Activated CD8-positive, alpha-beta memory T cell treated with anti-CD3 and anti-CD28 coated beads, Interleukin-2, amount 50 U/mL, for 24 hours (primary cell): ENCODE results near the gene ERVH48-1.
"Not testable (repeated sequence)": the region's sequence is repeated elsewhere in the genome, so short reads cannot be mapped to it uniquely, and the experiment has no call there.

Experiments used
- DNase-seq: peaks from one replicate; pipeline ENCODE4 v3.0.0-alpha.2; 2020; ENCODE audit errors: extremely low read depth

Gene ERVH48-1

DNA sequence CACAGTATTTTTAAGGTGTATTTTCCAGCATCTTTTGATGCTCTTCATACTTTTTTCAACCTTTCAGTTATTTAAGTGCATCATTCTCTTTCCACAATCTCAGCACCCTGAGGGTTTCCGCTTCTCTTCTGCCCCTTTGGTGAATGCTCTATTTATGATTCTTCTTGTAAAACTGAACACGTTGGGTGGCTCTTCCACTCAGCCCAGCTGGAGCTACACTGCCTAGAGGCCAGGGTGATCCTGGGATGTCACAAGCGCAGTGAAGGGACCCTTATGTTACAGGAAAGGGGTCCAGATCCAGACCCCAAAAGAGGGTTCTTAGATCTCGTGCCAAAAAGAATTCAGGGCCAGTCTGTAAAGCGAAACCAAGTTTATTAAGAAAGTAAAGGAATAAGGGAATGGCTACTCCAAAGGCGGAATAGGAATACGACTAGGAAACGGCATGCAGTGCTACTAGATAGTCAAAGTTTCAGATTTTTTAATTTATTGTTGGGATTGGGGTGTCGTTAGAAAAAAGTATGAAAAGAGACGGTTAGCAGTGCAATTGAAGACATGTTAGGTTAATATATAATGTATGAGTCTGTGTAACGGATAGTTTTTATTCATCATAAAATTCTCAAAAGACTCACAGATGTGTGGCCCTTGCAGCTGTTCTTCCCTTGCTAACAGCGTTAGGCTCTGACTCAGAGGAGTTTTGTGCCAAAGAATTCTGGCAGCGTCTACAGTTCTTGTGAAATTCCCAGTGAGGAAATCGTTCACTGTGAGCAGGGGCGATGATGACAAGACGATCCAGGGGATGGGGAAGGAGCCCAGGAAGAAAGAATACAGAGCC is 14.4 kb upstream of the ERVH48-1 start:
- no peak for DNase-seq

DNA sequence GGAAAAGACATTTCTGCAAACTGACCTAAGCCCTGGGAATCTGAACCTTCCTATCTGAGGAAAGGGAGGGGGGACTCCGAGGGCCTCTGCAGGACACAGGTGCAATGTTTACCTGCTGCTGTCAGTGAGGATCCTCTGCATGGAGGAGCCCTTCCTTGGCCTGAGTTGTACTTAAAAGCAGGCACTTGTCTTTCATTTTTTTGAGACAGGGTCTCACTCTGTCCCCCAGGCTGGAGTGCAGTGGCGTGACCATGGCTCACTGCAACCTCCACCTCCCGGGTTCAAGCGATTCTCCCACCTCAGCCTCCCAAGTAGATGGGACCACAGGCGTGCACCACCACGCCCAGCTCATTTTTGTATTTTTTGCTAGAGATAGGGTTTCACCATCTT is 13.2 kb upstream of the ERVH48-1 start:
- DNase-seq: not testable (repeated sequence)

DNA sequence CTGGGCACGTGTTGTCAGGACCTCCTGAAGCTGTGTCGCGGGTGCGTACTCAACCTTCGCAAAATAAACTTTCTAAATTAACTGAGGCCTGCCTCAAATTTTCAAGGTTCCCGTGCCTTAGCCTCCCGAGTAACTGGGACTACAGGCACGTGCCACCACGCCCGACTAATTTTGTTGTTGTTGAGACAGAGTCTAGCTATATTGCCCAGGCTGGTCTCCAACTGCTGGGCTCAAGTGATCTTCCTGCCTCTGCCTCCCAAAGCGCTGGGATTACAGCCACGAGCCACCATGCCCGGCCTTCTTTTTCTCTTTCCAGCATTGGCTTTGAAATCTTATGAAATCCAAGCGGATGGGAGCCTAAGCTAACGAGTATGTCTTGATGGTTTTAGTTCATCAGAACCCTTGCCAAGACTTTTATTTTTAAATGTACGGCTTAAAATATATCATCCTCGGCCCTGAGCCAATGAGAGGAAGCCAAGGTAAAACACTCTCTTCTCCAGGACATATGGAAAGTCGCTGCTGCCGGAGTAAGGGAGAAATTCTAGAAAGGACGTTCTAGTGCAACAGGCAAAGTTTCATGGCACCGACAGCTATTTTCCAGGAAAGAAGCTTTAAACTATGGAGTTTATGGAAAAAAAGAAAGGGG is 12.7 kb upstream of the ERVH48-1 start:
- no peak for DNase-seq

DNA sequence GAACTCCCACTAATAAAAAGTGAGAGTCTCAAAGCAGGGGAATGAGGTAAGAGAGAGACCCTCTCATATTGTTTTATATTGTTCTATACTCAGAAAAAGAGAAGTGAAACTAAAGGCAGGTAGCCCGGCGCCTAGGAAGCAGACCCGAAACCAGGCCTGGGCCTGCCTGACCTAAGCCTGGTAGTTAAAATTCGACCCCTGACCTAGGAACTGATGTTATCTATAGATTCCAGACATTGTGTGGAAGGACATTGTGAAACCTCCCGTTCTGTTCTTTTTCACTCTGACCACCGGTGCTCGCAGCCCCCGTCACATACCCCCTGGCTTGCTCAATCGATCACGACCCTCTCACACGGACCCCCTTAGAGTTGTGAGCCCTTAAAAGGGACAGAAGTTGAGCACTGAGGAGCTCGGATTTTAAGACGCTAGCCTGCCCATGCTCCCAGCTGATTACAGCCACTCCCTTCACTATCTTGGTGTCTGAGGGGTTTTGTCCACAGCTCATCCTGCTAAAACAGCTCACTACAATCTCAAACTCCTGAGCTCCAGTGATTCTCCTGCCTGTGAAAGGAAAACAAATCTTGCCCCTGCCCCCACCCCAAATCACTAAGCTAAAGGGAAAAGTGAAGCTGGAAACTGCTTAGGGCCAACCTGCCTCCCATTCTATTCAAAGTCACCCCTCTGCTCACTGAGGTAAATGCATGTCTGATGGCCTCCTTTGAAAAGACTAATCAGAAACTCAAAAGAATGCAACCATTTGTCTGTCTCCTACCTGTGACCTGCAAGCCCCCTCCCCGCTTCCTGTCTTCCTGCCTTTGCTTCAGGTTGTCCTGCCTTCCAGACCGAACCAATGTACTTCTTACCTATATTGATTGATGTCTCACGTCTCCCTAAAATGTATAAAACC is 11.9 kb upstream of the ERVH48-1 start:
- not testable (repeated sequence) for DNase-seq

DNA sequence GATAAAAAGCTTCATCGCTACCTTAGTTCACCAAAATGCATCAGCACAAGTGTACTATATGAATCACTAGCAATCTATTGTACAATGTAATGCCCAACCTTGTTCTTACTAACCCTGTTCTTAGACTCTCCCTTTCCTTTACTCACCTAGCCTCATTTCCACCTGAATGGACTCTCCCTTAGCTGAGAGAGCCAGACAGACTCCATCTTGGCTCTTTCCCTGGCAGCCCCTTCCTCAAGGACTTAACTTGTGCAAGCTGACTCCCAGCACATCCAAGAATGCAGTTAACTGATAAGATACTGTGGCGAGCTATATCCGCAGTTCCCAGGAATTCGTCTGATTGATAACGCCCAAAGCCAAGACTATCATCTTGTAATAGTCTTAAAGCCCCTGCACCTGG is 10.9 kb upstream of the ERVH48-1 start:
- DNase-seq: not testable (repeated sequence)

DNA sequence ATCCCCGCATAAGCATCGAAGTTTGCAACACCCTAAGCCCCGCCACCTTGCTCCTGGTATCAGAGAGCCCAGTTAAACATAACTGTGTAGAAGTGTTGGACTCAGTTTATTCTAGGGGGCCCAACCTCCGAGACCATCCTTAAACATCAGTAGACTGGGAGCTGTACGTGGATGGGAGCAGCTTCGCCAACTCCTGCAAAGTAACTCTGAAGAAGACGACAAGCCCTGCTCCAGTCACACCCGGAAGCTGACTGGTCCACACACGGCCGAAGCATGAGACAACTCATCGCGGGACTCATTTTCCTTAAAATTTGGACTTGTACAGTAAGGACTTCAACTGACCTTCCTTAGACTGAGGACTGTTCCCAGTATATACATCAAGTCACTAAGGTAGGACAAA is 8.5 kb upstream of the ERVH48-1 start:
- DNase-seq: not testable (repeated sequence)

DNA sequence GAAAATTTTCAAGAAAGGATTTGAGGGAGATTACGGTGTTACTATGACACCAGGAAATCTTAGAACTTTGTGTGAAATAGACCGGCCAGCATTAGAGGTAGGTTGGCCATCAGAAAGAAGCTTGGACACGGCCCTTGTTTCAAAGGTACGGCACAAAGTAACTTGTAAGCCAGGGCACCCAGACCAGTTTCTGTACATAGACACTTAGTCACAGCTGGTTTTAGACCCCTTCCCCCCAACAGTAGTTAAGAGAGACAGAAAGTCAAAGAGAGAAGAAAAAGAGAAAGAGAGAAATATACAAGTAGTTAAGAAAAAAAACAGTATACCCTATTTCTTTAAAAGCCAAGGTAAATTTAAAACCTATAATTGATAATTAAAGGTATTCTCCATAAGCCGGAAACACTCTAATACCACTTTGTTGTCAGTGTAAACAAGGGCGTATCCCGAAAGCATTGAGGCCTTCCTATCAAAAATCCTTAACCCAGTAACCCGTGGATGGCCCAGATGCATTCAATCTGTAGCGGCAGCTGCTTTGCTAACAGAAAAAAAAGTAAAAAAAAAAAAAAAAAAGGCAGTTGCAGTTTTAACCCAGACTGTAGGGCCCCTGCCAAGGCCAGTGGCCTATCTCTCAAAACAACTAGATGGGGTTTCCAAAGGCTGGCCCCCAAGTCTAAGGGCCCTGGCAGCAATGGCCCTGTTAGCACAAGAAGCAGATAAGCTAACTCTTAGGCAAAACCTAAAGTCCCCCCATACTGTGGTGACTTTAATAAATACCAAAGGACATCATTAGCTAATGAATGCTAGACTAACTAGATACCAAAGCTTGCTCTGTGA is 7.9 kb upstream of the ERVH48-1 start:
- DNase-seq: not testable (repeated sequence)

DNA sequence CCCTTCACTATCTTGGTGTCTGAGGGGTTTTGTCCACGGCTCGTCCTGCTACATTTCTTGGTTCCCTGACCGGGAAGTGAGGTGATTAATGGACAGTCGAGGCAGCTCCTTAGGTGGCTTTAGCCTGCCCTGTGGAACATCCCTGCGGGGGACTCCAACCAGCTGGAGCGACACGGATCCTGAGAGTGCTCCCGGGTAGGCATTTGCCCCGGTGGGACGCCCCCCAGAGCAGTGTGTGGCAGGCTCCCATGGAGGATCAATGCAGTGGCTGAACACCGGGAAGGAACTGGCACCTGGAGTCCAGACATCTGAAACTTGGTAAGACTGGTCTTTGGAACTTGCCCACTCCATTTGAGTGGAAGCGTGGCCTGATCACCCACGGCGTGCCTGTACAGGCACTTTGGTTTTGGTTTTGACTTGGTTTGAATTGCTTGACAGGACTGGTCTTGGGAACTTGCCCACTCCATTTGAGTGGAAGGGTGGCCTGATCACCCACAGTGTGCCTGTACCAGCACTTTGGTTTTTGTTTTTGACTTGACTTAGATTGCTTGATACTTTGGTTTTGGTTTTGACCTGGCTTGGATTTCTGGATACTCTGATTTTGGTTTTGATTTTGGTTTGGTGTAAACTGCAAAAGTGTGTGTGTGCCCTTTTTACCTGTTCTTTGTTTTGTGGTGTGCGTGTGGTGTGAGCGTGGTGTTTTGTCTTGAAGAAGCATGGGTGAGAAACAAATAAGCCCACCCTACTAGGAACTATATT is 7.1 kb upstream of the ERVH48-1 start:
- DNase-seq: not testable (repeated sequence)

DNA sequence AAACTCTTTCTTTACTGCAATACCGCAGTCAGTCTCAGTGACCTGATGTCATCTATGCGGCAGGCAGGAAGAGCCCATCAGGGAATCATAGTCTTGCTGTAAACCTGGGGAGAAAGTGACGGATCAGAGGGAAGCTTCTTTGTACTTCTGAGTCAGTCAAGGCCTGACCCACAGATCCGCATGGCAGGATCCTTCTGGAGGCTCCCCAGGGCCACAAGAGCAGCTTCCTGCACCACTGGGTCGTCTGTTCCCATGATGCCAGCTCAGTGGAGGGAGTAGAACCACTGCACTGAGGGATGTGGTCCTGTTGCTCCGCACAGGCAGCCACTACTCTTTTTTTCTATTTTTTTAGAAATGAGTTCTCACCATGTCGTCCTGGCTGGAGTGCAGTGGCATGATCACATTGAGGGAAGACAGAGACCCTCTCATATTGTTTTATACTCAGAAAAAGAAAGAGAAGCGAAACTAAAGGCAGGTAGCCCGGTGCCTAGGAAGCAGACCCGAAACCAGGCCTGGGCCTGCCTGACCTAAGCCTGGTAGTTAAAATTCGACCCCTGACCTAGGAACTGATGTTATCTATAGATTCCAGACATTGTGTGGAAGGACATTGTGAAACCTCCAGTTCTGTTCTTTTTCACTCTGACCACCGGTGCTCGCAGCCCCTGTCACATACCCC is 6.3 kb upstream of the ERVH48-1 start:
- no peak for DNase-seq

DNA sequence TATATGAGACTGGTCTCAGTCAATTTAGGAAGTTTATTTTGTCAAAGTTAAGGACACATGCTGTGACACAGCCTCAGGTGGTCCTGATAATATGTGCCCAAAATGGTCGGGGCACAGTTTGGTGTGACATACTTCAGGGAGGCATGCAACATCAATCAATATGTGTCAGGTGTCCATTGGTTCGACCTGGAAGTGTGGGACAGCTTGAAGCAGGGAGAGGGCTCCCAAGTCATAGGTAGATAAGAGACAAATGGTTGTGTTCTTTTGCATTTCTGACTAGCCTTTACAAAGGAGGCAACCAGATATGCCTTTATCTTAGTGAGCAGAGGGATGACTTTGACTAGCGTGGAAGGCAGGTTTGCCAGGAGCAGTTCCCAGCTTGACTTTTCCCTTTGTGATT is 4.5 kb upstream of the ERVH48-1 start:
- DNase-seq: no peak

DNA sequence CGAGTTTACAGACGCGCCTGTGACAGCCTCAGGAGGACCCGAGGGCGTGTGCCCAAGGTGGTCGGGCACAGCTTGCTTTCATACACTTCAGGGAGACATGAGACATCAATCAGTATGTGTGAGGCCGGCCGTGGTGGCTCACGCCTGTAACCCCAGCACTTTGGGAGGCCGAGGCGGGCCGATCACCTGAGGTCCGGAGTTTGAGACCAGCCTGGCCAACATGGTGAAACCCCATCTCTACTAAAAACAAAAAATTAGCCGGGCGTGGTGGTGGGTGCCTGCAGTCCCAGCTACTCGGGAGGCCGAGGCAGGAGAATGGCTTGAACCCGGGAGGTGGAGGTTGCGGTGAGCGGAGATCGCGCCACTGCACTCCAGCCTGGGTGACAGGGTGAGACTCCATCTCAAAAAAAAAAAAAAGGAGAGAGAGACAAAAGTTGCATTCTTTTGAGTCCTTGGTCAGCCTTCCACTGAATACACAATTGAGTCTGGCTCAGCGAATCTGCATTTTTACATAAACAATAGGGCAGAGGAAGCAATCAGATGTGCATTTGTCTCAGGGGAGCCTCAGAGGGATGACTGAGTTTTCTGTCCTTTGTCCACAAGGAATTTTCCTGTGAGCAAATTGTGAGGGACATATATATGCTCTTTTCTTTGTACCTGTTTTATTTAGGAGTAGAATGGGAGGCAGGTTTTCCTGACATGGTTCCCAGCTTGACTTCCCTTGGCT is 2.2 kb upstream of the ERVH48-1 start:
- not testable (repeated sequence) for DNase-seq

DNA sequence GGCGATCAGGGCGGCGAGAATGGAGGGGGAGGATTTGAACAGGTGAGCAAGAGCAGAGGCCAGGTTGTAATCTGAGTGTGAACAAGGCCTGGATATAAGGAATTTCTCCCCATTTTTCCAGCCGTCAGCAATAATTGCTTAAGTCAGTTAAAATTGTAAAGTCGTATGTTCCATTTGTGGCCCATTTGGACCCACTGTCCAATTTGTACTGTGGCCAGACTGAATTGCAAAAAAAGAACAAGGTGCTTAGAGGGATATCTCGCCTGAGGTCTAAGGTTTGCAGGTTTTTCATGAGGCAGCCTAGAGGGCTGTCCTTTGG is 1.0 kb downstream of the ERVH48-1 start:
- no peak for DNase-seq

DNA sequence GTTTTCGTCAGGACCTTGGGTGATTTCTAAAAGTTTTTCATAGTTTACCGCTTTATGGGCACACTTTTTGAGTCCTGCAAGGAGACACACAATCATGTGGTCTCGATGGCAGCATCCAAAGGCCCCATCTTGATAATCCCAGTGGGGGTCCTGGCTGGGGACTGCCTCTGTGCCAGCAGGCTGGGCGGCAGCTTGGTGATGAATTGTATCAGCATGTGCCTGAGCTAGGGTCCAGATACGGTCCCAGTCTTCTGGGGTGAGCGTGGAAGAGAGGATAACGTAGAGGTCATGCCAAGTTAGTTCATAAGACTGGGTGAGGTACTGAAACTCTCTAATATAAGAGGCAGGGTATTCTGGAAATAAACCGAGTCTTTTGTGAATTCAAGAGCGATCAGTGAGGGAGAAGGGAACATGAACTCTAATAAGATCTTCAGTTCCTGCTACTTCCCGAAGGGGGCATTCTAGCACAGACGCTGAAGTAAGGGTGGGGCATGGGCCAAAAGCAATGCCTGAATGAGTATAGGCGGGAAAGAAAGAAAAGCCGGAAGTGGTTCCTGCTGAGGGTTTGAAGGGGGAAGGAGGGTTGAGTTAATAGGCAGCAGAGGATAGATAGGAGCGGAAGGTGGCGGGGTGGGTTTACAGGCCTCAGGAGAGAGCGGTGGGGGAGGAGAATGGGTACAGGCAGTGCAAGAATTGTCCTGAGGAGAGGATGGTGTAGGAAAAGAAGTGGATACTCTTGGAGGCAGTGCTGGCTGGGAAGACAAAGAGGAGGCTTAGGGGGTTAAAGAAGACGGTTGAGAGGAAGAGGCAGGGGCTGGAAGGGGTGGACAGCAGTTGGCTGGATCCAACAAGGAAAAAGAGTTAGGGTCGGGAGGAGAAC is 1.6 kb downstream of the ERVH48-1 start:
- DNase-seq: peak; percentile 38

DNA sequence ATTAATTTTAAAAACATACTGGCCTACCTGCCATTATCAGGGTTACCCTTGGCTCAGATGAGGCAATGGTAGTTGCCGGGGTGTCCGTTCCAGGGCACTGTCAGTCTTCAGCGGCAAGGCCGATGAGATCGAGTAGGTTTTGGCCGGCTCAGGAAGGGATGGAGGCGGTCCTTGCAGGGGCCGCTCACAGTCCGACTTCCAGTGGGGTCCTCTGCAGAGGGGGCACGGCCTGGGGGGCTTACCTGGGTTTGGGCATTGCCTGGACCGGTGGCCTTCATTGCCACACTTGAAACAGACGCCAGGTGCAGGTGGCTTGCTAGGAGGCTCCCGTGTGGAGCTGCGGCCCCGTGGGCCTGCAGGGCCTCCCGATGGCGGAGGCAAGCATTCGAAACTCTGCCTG is 2.5 kb downstream of the ERVH48-1 start:
- DNase-seq: no peak

DNA sequence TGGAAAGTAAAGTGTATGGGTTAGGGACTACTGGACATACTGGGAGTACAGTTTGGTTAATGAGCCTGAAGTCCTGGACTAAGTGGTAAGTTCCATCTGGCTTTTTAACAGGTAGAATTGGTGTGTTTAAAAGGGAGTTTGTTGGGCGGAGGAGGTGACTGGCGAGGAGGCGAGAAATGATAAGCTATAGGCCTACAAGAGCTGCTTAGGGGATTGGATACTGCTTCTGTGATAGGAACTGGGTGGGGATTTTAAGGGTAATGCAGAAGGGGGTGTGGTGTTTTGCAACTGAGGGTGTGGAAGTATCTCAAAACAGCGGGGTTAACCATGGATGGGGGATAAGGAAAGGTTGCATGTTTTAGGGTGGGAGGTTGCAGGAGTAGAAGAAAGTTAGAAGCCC is 3.5 kb downstream of the ERVH48-1 start:
- no peak for DNase-seq

DNA sequence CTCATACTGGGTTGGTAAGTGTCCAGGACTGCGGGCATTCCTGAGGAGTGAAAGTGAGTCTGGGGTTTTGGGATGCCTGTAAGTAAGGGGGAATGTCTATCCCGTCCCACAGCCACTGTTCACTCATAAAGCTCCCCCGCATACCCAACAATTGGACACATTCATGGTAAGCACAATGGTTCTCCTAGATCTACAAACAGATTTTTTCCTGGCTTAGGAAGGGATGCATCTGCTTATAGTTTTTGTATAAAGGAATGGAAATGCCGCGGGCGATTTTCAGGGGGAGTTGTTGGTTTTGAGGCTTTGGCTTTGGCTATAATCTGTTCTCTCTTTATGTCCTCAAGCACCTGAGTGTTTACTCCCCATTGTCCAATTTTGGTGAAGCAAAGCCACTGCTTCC is 7.1 kb downstream of the ERVH48-1 start:
- DNase-seq: no peak

DNA sequence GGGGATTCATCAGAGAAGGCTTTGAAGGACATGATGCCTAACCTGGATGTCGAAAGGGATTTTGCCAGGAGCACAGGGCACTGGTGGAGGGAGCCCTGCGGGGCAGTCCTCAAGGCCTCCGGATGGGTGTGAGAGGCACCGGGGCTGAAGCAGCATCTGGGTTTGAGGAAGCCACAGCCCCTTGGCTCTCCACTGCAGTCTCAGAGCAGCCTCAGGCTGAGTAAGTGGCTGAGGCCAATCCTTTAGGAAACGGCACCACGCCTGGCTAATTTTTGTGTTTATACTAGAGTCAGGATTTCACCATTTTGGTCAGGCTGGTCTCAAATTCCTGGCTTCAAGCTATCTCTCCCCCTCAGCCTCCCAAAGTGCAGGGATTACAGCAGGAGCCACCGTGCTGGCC is 12.0 kb downstream of the ERVH48-1 start:
- no peak for DNase-seq

DNA sequence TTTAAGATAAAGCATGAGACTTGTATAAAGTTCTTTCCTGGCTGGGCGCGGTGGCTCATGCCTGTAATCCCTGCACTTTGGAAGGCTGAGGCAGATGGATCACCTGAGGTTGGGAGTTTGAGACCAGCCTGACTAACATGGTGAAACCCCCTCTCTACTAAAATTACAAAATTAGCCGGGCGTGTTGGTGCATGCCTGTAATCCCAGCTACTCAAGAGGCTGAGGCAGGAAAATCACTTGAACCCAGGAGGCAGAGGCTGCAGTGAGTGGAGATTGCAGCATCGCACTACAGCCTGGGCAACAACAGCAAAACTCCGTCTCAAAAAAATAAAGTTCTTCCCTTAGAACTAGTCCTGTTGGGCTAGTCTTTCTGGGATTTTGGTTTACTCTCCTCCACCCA is 13.5 kb downstream of the ERVH48-1 start:
- not testable (repeated sequence) for DNase-seq

DNA sequence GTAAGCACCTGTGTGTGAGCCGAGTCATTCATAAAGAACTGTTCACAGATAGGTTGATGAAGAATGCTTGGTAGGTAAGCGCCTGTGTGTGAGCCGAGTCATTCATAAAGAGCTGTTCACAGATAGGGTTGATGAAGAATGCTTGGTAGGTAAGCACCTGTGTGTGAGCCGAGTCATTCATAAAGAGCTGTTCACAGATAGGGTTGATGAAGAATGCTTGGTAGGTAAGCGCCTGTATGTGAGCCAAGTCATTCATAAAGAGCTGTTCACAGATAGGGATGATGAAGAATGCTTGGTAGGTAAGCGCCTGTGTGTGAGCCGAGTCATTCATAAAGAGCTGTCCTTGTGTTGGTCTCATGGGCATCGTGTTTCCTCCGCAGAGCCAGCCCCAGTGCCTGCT is 16.9 kb downstream of the ERVH48-1 start:
- not testable (repeated sequence) for DNase-seq
